Urothelium cell line (cell line): Measurements from ENCODE around the gene CERCAM.

Experiments used
- DNase-seq: peaks from one replicate; pipeline ENCODE4 v3.0.0; 2011; ENCODE audit warnings: low spot score, mixed read lengths
- FAIRE-seq: peaks from 2 replicates; lab custom pipeline; 2011; peaks lifted over from hg19 to GRCh38; lab: Jason Lieb, UNC

CERCAM gene

GRCh38 chr9:128454991-128455390, 34.3 kb downstream of the CERCAM start:
- FAIRE-seq (no peak), DNase-seq (no peak)

DNA sequence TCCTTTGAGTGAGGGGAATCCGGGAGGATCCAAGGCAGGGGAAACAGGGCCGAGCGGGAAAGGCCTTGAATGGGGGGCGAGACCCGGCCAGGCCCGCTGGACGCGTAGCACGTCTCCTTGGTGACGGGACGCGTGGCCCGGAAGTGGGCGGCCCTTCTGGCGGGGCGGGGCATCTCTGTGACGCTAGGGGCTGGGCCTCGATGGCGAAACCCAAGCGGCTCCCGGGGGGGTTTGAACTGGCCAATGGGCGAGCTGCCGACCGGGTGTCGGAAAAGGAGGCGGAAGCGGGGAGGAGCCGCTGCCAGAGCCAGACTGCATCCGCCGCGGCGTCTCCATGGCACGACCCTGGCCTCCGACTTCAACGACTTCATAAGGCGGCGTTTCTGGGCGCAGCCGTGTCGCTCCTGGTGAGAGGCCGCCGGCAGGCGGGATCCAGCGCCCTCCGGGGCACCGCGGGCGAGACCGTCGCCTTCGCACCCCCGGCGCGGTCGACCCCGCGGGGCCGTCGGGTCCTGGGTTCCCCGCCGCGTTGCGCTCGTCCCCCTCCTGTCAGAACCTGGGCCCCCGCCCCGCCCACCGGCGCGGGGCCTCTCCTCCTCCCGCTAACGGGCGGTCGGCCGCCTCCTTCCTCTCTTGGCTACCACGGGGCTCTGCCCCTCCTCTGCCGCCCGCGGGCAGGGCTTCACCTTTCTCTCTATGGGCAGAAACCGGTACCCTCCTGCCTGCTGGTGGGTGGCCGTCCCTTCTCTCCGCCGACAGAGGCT, 35.4 kb downstream of the CERCAM start, which contains the start of gene ODF2:
TSS of gene ODF2 (plus strand) at position 158 of the 764 bp plus-strand sequence. CDS start at position 244, 86 bp downstream.
- peak; percentile 99 for DNase-seq
- FAIRE-seq = peak; percentile 48

DNA sequence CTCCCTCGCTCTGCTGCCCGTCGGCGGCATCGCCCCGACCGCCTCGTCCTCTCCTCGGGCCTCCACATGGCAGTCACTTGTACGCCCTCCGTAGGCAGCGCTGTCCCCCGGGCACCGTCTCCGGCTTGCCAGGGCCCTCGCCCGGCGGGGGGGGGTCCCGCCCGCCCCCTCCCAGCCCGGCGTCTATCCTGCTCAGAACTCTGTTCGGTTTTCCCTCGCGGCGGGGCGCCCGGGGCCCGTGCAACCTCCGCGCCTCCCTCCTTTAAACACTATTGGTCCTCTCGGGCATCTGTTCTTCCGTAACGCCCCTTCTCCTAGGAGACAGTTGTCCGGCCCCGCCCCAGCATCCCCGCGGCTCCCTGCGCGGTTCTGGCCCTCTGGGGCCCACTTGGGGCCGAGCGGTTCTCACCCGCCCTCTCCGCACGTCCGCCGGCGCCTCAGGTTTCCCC, 36.0 kb downstream of the CERCAM start:
- FAIRE-seq (no peak), DNase-seq (peak; percentile 90)

DNA sequence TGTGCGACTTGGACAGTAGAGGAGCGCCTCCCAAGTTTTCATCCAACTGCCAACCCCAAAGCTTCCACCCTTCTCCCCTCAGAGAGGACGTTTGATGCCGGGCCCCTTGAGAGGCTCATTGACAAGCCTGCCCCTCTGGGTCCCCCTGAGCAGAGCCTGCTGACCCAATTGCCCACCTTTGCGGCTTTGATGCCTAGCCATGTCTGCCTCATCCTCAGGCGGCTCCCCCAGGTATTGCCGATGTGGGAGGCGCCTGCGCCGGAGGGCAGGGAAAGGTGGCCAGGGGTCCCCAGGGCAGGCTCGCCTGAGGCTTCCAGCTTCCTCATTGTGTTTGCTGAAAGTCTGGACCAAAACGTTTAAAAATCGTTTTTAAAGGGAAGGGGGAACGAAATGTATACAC, 36.5 kb downstream of the CERCAM start:
- FAIRE-seq (no peak), DNase-seq (no peak)

- no peak for FAIRE-seq
- no peak for DNase-seq
Measured at GRCh38 chr9:128459011-128459410, 38.4 kb downstream of the CERCAM start.

GRCh38 chr9:128469070-128469469, 48.4 kb downstream of the CERCAM start:
- DNase-seq (no peak), FAIRE-seq (no peak)

- DNase-seq (no peak), FAIRE-seq (no peak)
Measured at GRCh38 chr9:128470560-128470959, 49.9 kb downstream of the CERCAM start.

DNA sequence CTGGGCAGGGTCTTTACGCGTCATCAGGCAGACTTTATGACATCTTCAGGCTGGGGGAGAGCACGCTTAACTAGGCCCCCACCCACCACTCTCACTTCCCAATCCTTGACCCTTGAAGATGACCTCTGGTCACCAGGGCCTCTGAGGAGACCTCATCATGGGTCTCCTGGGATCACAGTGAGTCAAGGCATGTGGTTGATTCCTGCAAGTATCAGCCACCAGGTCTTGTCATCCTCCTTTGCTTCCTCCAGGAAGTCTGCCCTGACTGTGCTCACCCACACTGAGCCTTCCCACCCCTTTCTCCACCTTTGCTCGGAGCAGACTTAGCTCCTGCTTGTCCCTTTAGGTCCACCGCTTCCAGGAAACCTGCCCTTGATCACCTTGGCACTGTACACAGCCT, 52.4 kb downstream of the CERCAM start:
- DNase-seq (no peak), FAIRE-seq (no peak)

DNA sequence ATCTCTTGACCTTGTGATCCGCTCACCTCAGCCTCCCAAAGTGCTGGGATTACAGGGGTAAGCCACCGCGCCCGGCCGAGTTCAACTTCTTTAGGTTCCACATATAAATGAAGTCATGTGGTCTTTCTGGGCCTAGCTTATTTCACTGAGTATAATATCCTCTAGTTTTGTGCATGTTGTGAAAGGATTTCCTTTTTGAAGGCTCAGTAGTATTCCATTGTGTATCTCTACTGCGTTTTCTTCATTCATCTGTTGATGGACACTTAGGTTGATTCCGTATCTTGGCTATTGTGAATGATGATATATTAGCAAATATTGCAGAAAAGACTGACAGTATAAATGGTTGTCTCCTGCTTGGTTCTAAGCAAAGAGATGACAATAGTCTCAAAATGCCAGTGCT, 55.2 kb downstream of the CERCAM start:
- DNase-seq (no peak), FAIRE-seq (no peak)

DNA sequence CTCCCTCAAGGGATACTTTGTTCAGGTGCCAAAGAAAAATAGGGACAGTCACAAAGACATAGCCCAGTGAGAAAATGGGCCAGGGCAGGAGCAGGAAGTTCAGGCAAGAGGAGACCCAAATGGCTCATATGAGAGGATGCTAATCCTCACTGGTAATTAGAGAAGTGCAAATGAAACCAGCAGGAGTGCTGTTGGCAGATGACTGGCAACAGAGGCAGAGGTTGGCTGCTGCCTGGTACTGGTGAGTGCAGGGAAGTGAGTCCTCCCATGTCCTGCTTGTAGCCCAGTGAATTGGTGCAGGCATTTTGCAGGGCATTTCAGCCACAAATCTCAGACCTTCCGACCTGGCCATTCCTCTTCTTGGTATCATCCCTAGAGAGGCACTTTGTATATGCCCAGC, 58.6 kb downstream of the CERCAM start:
- FAIRE-seq (no peak), DNase-seq (no peak)

- FAIRE-seq (no peak), DNase-seq (no peak)
Measured at GRCh38 chr9:128481561-128481960, 60.9 kb downstream of the CERCAM start.

- FAIRE-seq (no peak), DNase-seq (no peak)
Measured at GRCh38 chr9:128482186-128482585, 61.5 kb downstream of the CERCAM start.

DNA sequence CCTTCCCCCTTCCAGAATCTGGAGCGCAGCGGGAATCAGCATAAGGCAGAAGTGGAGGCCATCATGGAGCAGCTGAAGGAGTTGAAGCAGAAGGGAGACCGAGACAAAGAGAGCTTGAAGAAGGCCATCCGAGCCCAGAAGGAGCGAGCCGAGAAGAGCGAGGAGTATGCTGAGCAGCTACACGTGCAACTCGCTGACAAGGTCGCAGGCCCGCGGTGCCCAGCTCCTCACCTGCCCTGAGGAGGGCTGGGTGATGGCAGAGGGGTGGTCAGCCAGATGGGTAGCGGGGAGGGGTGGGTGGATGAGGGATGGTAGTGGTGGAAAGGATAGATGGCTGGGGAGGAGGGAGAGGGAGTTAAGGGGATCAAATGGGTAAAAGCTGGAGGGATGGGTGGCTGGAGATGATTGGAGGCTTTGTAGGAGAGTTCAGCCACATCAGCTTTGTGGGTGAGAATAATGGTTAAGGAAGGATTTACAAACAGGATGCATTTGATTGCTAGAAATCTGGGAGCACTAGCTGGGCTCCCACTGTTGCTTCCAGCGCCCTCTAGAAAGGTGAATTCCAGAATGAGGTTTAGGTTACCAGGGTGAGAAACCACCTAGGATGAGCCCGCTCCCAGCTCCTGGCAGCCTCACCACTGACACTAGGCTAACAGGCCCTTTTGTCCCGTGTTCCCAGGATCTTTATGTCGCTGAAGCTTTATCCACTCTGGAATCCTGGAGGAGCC, 64.2 kb downstream of the CERCAM start:
- DNase-seq (no peak), FAIRE-seq (no peak)

GRCh38 chr9:128485414-128485855, 64.8 kb downstream of the CERCAM start:
- FAIRE-seq (no peak), DNase-seq (no peak)

DNA sequence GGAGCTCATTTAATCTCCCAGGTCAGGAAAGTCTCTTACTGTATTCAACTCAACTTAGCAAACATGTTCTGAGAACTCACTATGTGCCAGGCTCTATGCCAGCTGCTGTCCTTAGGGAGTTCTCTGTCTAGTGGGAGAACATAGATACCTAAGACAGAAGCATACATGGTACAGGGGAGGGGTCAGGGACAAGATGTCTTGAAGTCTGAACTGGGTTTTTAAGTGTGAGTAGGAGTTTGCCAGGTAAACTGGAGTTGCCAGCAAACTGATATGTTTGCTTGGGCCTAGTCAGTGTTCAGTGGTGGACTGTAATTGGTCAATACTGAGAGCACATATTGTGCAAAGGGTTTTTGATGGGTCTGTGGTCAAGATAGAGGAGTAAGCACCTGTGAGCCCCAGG, 65.5 kb downstream of the CERCAM start:
- FAIRE-seq (no peak), DNase-seq (no peak)
